Lung (tissue), 12 donors: ENCODE results near the gene SCN10A. TPM values are rescaled to one million over a fixed set of nuclear protein-coding genes. Genes with fewer than 3 reads are reported as not detected.
A peak's percentile ranks its signal among the peaks of the same experiment; 100 is the strongest.

Source experiments
- ATAC-seq: fragments of 200-7000 bp; cut with Tn5 transposase; one replicate; pipeline ENCODE4 v1.9.1; 2020; ENCODE audit warnings: moderate number of reproducible peaks; ENCODE audit not compliant: insufficient read depth, low FRiP score
- DNase-seq, 3 donors: peaks; one replicate each; pipeline ENCODE4 v3.0.0-alpha.2; 2013 to 2017
- H3K27ac ChIP-seq, 2 donors: one replicate each; pipeline ENCODE4 v1.5.1; 2013; ENCODE audit warnings: mild to moderate bottlenecking in 2 of 2, moderate library complexity in 2 of 2, control low read depth in 1 of 2, inconsistent platforms in 1 of 2, low read depth in 1 of 2, low read length in 1 of 2
- H3K27me3 ChIP-seq, 3 donors: one replicate each; pipeline ENCODE4 v1.5.1; 2013; ENCODE audit warnings: low read length in 2 of 3; ENCODE audit not compliant: control insufficient read depth in 3 of 3, insufficient read depth in 3 of 3
- H3K36me3 ChIP-seq, 4 donors: one replicate each; pipeline ENCODE4 v1.5.1; 2013; ENCODE audit warnings: low read length in 4 of 4, mild to moderate bottlenecking in 1 of 4, moderate library complexity in 1 of 4; ENCODE audit not compliant: control insufficient read depth in 4 of 4, insufficient read depth in 4 of 4
- H3K4me1 ChIP-seq, 5 donors: one replicate each; pipeline ENCODE4 v1.5.1; 2013; ENCODE audit warnings: low read length in 5 of 5, mild to moderate bottlenecking in 2 of 5, moderate library complexity in 1 of 5; ENCODE audit not compliant: control insufficient read depth in 5 of 5, insufficient read depth in 5 of 5
- H3K4me3 ChIP-seq: one replicate; pipeline ENCODE4 v1.5.1; 2013; ENCODE audit warnings: mild to moderate bottlenecking, control low read depth, moderate library complexity
- H3K9ac ChIP-seq, 2 donors: one replicate each; pipeline ENCODE4 v1.5.1; 2013; ENCODE audit warnings: low read length in 2 of 2, control low read depth in 1 of 2; ENCODE audit not compliant: insufficient read depth in 1 of 2
- H3K9me3 ChIP-seq, 4 donors: one replicate each; pipeline ENCODE4 v1.5.1; 2013; ENCODE audit warnings: low read length in 3 of 4, mild to moderate bottlenecking in 1 of 4, moderate library complexity in 1 of 4; ENCODE audit not compliant: control insufficient read depth in 4 of 4, insufficient read depth in 3 of 4
- WGBS, 2 donors: extraction: QIAGEN DNeasy Blood & Tissue Kit; methylation state at CpG; one replicate each; pipeline ENCODE4 v1.1.7; 2013; 5-methylcytosine and 5-hydroxymethylcytosine counted together
- polyA plus RNA-seq, 2 donors: library from polyadenylated mRNA; stranded (reverse); fragments of 200-250 nt; gene quantifications; one replicate each; pipeline ENCODE4 v1.2.1, GENCODE V29; 2013
- total RNA-seq, 2 donors: library from RNA; depleted of rRNA in 1 of 2; stranded (reverse); fragments of >200 nt in 1 of 2; gene quantifications; one replicate each; pipeline ENCODE4 v1.2.1, GENCODE V29; 2014 to 2021
- TF ChIP-seq, protein P1 (sequence below): IDR thresholded peaks from 2 replicates; pipeline ENCODE4 v1.5.1; 2012; ENCODE audit warnings: mild to moderate bottlenecking; ENCODE audit errors: control extremely low read depth, extremely low read depth
- donor health status: control.
- donor health status: control.
- donor health status: Bipolar disorder and iron deficiency.
- donor health status: healthy.
- donor health status: DM: yes; HTN: yes; CAD: no.

Gene SCN10A
- total and polyA plus RNA-seq, 4 donors: not detected

DNA sequence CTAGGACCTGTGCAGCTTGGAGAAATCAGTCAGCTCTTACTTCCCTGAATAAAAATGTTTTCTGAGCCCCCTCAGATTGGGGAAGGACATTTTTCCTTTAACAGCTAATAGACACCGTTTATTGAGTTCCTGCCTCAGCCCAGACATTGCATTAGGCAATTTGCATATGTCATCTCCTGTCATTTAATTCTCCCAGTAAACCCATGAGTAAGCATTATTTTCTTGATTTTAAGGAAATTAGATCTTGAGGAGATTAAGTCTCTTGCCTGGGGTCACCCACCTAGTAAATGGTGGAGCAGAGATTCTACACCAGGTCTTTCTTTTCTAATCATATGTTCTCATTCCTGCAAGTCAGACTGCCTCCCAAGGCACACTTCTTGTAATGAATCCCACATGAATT, 88.0 kb downstream of the SCN10A start:
- peaks cover 0 to 6% (median 0%) of the 10 kb centered on the region in 4 donors for H3K9me3 ChIP-seq
- WGBS, 2 donors: 22 to 34% methylated on average over 1 of the region's 1 CpG
- H3K9ac ChIP-seq: no peak overlapping the region
- H3K36me3 ChIP-seq: no peaks in the 10 kb centered on the region
- ATAC-seq: no peak
- DNase-seq: no peak
- peaks cover 0 to 6% (median 0%) of the 10 kb centered on the region in 3 donors for H3K27me3 ChIP-seq
- H3K4me1 ChIP-seq: no peaks in the 10 kb centered on the region
- H3K27ac ChIP-seq: no peak overlapping the region
- TF ChIP-seq, protein P1, sequence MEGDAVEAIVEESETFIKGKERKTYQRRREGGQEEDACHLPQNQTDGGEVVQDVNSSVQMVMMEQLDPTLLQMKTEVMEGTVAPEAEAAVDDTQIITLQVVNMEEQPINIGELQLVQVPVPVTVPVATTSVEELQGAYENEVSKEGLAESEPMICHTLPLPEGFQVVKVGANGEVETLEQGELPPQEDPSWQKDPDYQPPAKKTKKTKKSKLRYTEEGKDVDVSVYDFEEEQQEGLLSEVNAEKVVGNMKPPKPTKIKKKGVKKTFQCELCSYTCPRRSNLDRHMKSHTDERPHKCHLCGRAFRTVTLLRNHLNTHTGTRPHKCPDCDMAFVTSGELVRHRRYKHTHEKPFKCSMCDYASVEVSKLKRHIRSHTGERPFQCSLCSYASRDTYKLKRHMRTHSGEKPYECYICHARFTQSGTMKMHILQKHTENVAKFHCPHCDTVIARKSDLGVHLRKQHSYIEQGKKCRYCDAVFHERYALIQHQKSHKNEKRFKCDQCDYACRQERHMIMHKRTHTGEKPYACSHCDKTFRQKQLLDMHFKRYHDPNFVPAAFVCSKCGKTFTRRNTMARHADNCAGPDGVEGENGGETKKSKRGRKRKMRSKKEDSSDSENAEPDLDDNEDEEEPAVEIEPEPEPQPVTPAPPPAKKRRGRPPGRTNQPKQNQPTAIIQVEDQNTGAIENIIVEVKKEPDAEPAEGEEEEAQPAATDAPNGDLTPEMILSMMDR: no peak
- no peak overlapping the region for H3K4me3 ChIP-seq

DNA sequence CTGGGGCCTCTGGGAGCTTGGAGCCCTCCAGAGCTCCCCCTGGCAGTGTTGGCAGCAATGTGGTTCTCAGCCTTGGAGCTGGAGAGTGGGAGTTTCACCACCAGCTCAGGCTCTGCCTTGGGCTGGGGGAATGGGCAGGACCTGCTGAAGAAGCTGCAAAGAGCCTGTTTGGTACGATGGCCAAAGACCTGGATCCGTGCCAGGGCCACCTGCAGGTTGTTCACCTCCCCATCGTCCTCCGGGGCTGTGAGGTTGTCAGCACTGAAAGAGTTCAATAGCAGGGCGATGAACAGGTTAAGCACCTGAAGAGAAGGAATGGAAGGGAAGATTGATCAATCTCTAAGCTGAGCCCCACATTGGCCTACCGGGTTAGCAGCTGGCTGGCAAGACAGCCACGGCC, 89.3 kb downstream of the SCN10A start:
- no peaks in the 10 kb centered on the region for H3K36me3 ChIP-seq

DNA sequence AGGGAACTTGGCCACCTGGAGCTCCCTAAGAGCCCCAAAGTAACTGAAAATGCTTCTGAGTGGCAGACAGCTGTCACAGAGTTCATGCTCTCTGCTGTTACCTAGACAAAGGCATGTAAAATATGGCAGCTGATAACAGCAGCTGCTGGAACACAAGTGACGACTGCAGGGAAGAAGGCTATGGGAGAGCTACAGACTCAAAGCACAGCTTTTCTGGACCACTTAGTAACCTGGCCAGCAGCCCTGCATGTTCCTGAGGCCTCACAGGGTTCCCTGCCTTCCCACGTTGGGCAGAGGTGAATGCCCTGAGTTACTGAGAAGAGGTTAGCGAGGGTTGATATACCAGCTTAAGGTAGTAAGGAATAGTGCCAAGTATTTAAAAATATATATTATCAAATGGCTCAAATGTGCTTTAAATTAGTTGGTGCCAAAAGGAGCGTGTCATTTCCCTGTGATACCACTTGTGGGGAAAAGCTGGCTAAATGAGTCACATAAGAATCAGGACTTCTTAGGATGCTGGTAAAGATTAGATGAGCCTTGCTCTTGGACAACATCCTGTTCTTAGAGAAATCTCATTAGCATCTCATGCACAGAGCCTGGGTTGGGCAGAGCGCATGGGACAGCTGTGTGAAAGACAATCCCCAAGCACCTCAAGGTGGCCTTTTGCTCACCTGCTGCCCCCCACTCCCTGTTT, 90.1 kb downstream of the SCN10A start:
- ATAC-seq: no peak
- no peak for DNase-seq
- Histone ChIP-seq H3K9ac (no peak overlapping the region), H3K27ac (peak overlapping the region in 1 of 2 donors; percentile 76), H3K4me3 (no peak overlapping the region), H3K27me3 (peaks cover 0 to 7% (median 0%) of the 10 kb centered on the region in 3 donors), H3K36me3 (no peaks in the 10 kb centered on the region), H3K4me1 (no peaks in the 10 kb centered on the region), H3K9me3 (peaks cover 0 to 8% (median 0%) of the 10 kb centered on the region in 4 donors)
- TF ChIP-seq, protein P1: no peak
- 68 to 78% methylated on average over 5 of the region's 5 CpGs for WGBS, 2 donors

More for the DNA sequence above, 89.3 kb downstream of the SCN10A start:
- H3K27ac ChIP-seq: peak overlapping the region in 1 of 2 donors; percentile 47
- peaks cover 0 to 8% (median 0%) of the 10 kb centered on the region in 4 donors for H3K9me3 ChIP-seq
- H3K4me3 ChIP-seq: no peak overlapping the region
- ATAC-seq (no peak), DNase-seq (no peak)
- TF ChIP-seq, protein P1: no peak
- no peak overlapping the region for H3K9ac ChIP-seq
- WGBS, 2 donors: 73 to 79% methylated on average over 7 of the region's 7 CpGs
- H3K27me3 ChIP-seq: peaks cover 0 to 6% (median 0%) of the 10 kb centered on the region in 3 donors
- no peaks in the 10 kb centered on the region for H3K4me1 ChIP-seq
